ENCODE results near the gene RGS8. TPM values are rescaled to one million over a fixed set of nuclear protein-coding genes. Genes with fewer than 3 reads are reported as not detected.
A peak's percentile ranks its signal among the peaks of the same experiment; 100 is the strongest.

Gene RGS8
- total and polyA plus RNA-seq, 9 donors: 0.12 to 4.8 (median 0.33) TPM; not detected in 1

DNA sequence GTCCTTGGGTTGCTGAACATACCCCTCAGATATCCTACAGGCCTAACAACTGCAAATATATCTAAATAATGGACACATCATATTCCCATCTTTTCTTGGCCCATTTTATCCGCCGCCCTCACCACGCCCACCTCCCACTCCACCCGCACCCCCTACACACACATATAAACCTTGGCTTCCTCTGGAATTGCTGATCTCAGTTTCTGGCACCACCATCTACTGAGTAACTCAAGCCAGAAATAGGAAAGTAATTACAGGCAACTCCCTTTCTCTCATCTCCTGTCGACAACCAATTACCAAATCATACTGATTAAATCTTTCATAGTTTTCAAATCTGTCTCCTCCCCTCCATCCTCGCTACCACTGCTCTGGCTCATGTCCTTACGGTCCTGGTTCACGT lies 4.7 kb downstream of the RGS8 start:
- Histone ChIP-seq H3K27ac (no peak overlapping the region), H3K27me3 (no peaks in the 10 kb centered on the region), H3K9me3 (no peaks in the 10 kb centered on the region), H3K36me3 (no peaks in the 10 kb centered on the region), H3K4me1 (ENCODE audit: insufficient read depth) (peaks cover 2% of the 10 kb centered on the region), H3K4me3 (no peak overlapping the region)
- DNase-seq: no peak
- TF ChIP-seq EP300 (IDR thresholded peaks at IDR 0.05) (no peak), POLR2A (IDR thresholded peaks at IDR 0.05) (no peak)
- TF ChIP-seq, protein P1, sequence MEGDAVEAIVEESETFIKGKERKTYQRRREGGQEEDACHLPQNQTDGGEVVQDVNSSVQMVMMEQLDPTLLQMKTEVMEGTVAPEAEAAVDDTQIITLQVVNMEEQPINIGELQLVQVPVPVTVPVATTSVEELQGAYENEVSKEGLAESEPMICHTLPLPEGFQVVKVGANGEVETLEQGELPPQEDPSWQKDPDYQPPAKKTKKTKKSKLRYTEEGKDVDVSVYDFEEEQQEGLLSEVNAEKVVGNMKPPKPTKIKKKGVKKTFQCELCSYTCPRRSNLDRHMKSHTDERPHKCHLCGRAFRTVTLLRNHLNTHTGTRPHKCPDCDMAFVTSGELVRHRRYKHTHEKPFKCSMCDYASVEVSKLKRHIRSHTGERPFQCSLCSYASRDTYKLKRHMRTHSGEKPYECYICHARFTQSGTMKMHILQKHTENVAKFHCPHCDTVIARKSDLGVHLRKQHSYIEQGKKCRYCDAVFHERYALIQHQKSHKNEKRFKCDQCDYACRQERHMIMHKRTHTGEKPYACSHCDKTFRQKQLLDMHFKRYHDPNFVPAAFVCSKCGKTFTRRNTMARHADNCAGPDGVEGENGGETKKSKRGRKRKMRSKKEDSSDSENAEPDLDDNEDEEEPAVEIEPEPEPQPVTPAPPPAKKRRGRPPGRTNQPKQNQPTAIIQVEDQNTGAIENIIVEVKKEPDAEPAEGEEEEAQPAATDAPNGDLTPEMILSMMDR (IDR thresholded peaks at IDR 0.05): no peak
- intact Hi-C loops (cut with DNase I): no loop called here
- WGBS, 3 donors: 39 to 58% (median 47%) methylated on average over 8 of the region's 8 CpGs

DNA sequence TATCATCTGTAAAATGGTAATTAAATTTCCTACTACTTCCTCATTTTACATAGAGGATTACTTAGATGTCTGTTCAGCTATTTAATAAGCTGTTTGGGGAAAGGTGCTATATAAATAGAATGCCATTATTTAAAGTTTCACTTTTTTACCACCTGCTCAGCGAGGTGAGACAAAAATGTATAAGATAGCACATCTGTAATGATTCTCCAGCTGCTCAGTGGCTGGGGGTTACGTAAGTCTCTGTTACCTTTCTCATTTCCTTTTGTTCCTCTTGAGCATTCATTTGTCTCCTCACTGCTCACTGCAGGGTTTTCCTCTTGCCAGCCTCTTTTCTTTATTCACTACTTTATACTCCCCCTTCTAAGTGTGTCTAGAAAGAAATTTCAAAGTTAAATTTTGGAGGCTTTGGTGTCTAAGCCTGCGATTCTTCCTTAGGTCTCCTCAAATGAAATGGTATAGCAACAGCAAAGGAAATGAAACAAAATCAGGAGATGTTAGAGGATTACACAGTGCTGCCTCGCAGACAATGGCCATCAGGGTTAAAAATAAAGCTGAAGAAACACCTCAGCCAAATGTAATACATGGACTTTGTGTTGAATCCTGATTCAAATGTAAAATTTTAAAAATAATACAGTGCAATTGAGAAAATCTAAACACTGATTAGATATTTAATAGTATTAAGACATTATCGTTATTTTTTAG lies 6.8 kb downstream of the RGS8 start:
- 78 to 81% (median 79%) methylated on average over 5 of the region's 5 CpGs for WGBS, 3 donors
- TF ChIP-seq, protein P1 (IDR thresholded peaks at IDR 0.05): no peak
- no peak for TF ChIP-seq POLR2A (IDR thresholded peaks at IDR 0.05)
- no peak for TF ChIP-seq EP300 (IDR thresholded peaks at IDR 0.05)

DNA sequence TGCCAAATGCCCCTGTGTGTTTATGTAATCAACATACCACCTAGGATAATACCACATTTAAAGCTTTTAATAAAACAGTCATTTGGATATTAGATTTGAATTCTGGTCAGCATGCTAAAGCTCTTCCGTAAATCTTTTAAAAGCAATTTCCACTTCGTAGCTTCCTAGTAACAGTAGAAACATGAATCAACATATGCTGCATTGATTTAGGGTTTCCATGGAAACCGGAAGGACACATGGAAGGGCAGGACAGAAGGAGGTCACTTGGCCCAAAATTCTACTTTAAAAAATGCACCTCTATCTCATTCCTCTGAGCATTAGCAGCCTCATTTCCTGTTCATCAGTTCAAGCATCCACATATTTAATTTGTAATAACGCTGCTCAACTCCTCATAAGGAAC lies 8.1 kb downstream of the RGS8 start:
- TF ChIP-seq, protein P1 (IDR thresholded peaks at IDR 0.05): no peak
- TF ChIP-seq EP300 (IDR thresholded peaks at IDR 0.05) (no peak), POLR2A (IDR thresholded peaks at IDR 0.05) (no peak)
- no peak for DNase-seq
- no peaks in the 10 kb centered on the region for H3K9me3 ChIP-seq
- H3K4me1 ChIP-seq (ENCODE audit: insufficient read depth): peaks cover 2% of the 10 kb centered on the region
- 49 to 57% (median 50%) methylated on average over 4 of the region's 4 CpGs for WGBS, 3 donors
- no peak overlapping the region for H3K27ac ChIP-seq
- intact Hi-C loops (cut with DNase I): no loop called here
- no peak overlapping the region for H3K4me3 ChIP-seq
- H3K27me3 ChIP-seq: no peaks in the 10 kb centered on the region
- no peaks in the 10 kb centered on the region for H3K36me3 ChIP-seq

More for the DNA sequence above, 6.8 kb downstream of the RGS8 start:
- Histone ChIP-seq H3K4me3 (no peak overlapping the region), H3K36me3 (no peaks in the 10 kb centered on the region), H3K9me3 (no peaks in the 10 kb centered on the region), H3K4me1 (ENCODE audit: insufficient read depth) (peaks cover 2% of the 10 kb centered on the region), H3K27ac (no peak overlapping the region), H3K27me3 (no peaks in the 10 kb centered on the region)
- no peak for DNase-seq
- intact Hi-C loops (cut with DNase I): no loop called here

DNA sequence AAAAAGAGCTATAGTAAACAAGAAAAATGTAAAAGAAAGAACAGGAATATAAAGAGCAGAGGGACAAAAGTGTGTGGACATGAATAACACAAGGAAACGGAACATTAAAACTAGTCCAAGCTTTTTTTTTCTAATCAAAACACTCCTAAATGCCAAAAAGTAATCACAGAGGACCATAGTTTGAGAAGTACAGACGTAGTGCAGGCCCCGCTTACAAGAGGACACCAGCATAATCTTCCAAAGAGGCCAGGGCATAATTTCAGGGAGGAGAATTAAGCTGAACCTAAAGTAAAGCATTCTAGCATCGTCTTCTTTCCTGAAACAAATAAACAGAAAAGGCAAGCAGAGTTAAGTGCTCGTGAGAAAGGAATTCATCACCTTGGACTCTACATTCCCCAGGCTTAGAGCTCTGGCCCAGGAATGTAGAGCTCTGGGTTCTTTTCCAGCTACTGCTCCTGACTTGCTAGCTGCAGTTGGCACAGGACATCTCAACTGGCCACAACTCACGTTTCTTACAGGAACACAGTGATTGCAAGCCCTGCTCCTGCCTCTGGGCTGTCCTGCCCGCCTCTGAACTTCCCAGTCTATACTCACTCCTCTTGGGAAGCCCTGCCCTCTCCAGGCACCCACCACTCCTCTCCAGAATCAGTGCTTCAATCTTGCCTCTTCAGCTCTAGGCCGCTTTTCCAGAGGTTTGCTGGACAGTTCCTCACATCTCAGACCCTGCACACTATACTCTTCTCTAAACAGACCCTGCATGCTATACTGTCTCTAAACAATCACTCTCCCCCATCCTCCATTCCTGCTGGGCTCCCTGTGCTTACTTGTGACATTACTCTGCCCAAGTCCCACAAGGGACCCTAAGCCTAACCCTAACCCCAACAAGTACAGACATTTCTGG lies 9.8 kb downstream of the RGS8 start:
- H3K9me3 ChIP-seq: no peaks in the 10 kb centered on the region
- 21 to 29% (median 24%) methylated on average over 8 of the region's 8 CpGs for WGBS, 3 donors
- peak overlapping the region in 1 of 2 donors; percentile 10 for H3K27ac ChIP-seq
- intact Hi-C loops (cut with DNase I): loop anchor here in 1 of 4 donors (5.0 kb wide), 1 partner anchor 67 kb away; no protein-coding TSS in a partner anchor
- H3K27me3 ChIP-seq: no peaks in the 10 kb centered on the region
- H3K4me1 ChIP-seq (ENCODE audit: insufficient read depth): peaks cover 2% of the 10 kb centered on the region
- no peaks in the 10 kb centered on the region for H3K36me3 ChIP-seq
- H3K4me3 ChIP-seq: no peak overlapping the region
- TF ChIP-seq EP300 (IDR thresholded peaks at IDR 0.05) (no peak), POLR2A (IDR thresholded peaks at IDR 0.05) (no peak)
- TF ChIP-seq, protein P1 (IDR thresholded peaks at IDR 0.05): no peak
- DNase-seq: peak in 3 of 5 donors; percentile 37 to 52 (median 45)
